A549 treated with RU486 at 1 μM for 4 hours (cell line): ENCODE measurements around the gene APOA1. TPM values are rescaled to one million over a fixed set of nuclear protein-coding genes. Genes with fewer than 3 reads are reported as not detected.

ENCODE experiments used
- total RNA-seq: library from RNA; stranded (reverse); fragments of 200-300 nt; extraction: Qiagen RNA extraction; gene quantifications from 5 replicates; pipeline ENCODE4 v1.2.3, GENCODE V29; 2022; ENCODE audit warnings: low read depth

The APOA1 gene
- total RNA-seq: 0.10 to 1.3 TPM (median 0.25 TPM) in 5 replicates

GRCh38 chr11:116837231-116838091 lies at the start of gene APOA1:
TSS of gene APOA1 (minus strand) at chr11:116837622. CDS start at chr11:116837387, 235 bp downstream.

DNA sequence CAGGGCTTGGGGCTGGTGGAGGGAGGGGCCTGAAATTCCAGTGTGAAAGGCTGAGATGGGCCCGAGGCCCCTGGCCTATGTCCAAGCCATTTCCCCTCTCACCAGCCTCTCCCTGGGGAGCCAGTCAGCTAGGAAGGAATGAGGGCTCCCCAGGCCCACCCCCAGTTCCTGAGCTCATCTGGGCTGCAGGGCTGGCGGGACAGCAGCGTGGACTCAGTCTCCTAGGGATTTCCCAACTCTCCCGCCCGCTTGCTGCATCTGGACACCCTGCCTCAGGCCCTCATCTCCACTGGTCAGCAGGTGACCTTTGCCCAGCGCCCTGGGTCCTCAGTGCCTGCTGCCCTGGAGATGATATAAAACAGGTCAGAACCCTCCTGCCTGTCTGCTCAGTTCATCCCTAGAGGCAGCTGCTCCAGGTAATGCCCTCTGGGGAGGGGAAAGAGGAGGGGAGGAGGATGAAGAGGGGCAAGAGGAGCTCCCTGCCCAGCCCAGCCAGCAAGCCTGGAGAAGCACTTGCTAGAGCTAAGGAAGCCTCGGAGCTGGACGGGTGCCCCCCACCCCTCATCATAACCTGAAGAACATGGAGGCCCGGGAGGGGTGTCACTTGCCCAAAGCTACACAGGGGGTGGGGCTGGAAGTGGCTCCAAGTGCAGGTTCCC lies 7.8 kb downstream of the APOA1 start, which contains the start of gene APOC3:
APOC3 (plus strand) TSS at position 383 of the 659 bp plus-strand sequence. CDS start 676 bp downstream, outside the sequence.

GRCh38 chr11:116823031-116823843 lies 14.2 kb downstream of the APOA1 start, which contains the start of gene APOA4:
TSS of gene APOA4 (minus strand) at chr11:116823304. CDS start at chr11:116823191, 113 bp downstream.

GRCh38 chr11:116791813-116792143 lies 45.6 kb downstream of the APOA1 start, which contains the start of gene APOA5:
TSS of gene APOA5 (minus strand) at chr11:116791879. CDS start at chr11:116791860, 19 bp downstream.

GRCh38 chr11:116787786-116788486 lies 49.5 kb downstream of the APOA1 start, which contains the start of gene ZPR1:
TSS of gene ZPR1 (minus strand) at chr11:116788023. CDS start at chr11:116787990, 33 bp downstream.

Other genes with a start within 250 kb of the APOA1 start
- 10.5 to 13.5 TPM (median 11.7 TPM) in 5 replicates for gene BUD13, start 64.6 kb downstream of the APOA1 start, total RNA-seq
- gene ZPR1, start 49.6 kb downstream of the APOA1 start, total RNA-seq: 51.3 to 65.0 TPM (median 56.8 TPM) in 5 replicates
- gene APOA5, start 45.7 kb downstream of the APOA1 start, total RNA-seq: not detected in 5 replicates
- not detected in 5 replicates for gene APOA4, start 14.3 kb downstream of the APOA1 start, total RNA-seq
- not detected in 5 replicates for gene APOC3, start 7.7 kb downstream of the APOA1 start, total RNA-seq